ENCODE data around the gene LYG2. TPM values are rescaled to one million over a fixed set of nuclear protein-coding genes. Genes with fewer than 3 reads are reported as not detected.

LYG2 gene
- total and polyA plus RNA-seq, 2 of the 8 experiments (the other 6 are each of a cell fraction or from before 2014, with no cell fraction given) = not detected

DNA sequence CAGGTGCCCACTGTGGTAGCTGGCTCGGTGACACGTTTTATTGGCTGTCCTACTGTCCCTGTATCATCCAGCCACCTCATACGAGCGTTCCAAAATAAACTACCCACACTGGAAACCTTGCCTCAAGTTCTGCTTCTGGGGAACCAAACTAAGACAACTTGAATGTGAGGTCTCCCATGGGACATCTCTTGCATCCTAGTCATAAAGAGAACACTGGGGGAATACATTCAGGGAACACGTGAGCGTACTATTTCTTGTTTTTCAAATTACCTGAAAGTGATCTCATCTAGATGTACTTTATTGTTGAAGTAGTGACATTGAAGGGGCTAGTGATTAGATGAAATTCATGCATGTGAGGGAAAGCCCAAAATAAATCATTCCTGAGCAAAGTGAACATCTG, 15.0 kb downstream of the LYG2 start:
- CTCF ChIA-PET (ENCODE audit: partially characterized antibody) = no interaction called here
- TF ChIP-seq GTF2F1 (IDR thresholded peaks at IDR 0.05; ENCODE audit: borderline replicate concordance, low read depth, low read length) = no peak
- no peak for TF ChIP-seq SIX5 (IDR thresholded peaks at IDR 0.05; ENCODE audit: low read depth, low read length)
- TF ChIP-seq, protein P1, sequence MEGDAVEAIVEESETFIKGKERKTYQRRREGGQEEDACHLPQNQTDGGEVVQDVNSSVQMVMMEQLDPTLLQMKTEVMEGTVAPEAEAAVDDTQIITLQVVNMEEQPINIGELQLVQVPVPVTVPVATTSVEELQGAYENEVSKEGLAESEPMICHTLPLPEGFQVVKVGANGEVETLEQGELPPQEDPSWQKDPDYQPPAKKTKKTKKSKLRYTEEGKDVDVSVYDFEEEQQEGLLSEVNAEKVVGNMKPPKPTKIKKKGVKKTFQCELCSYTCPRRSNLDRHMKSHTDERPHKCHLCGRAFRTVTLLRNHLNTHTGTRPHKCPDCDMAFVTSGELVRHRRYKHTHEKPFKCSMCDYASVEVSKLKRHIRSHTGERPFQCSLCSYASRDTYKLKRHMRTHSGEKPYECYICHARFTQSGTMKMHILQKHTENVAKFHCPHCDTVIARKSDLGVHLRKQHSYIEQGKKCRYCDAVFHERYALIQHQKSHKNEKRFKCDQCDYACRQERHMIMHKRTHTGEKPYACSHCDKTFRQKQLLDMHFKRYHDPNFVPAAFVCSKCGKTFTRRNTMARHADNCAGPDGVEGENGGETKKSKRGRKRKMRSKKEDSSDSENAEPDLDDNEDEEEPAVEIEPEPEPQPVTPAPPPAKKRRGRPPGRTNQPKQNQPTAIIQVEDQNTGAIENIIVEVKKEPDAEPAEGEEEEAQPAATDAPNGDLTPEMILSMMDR (IDR thresholded peaks at IDR 0.05; ENCODE audit: control extremely low read depth in 1 of 3, insufficient read depth in 1 of 3, low read depth in 1 of 3, low read length in 3 of 3) = no peak
- TF ChIP-seq KDM1A (IDR thresholded peaks at IDR 0.05; ENCODE audit: borderline replicate concordance, low read length) = no peak
- TF ChIP-seq RAD21 (IDR thresholded peaks at IDR 0.05 in 1 of 2, conservative IDR thresholded peaks at IDR 0.05 in 1 of 2; ENCODE audit: low read depth in 2 of 2, low read length in 2 of 2) = no peak
- no peak for TF ChIP-seq CHD1 (IDR thresholded peaks at IDR 0.05; ENCODE audit: low read depth, low read length)
- no peak for TF ChIP-seq CBX5 (IDR thresholded peaks at IDR 0.05; ENCODE audit: low read depth, low read length)
- no peak for TF ChIP-seq FOSL1 (IDR thresholded peaks at IDR 0.05; ENCODE audit: insufficient read depth, low read depth, low read length)
- TF ChIP-seq CEBPB (IDR thresholded peaks at IDR 0.05; ENCODE audit: low read depth, low read length) = no peak
- TF ChIP-seq EP300 (IDR thresholded peaks at IDR 0.05; ENCODE audit: borderline replicate concordance in 1 of 2, low read depth in 2 of 2, low read length in 2 of 2) = no peak

More for the DNA sequence above, 15.0 kb downstream of the LYG2 start:
- H3K36me3 ChIP-seq (ENCODE audit: control insufficient read depth in 2 of 4, insufficient read depth in 4 of 4, low read length in 3 of 4) = no peaks in the 10 kb centered on the region
- no peak overlapping the region for H3K9ac ChIP-seq (replicated peaks in 1 of 4; ENCODE audit: extremely low read depth in 1 of 4, low read depth in 3 of 4, low read length in 3 of 4)
- H3K56ac ChIP-seq (replicated peaks; ENCODE audit: insufficient read length, low read depth, low read length) = no peak overlapping the region
- H3K23me2 ChIP-seq (ENCODE audit: low read depth, low read length) = no peaks in the 10 kb centered on the region
- H3K4me1 ChIP-seq (replicated peaks in 1 of 4; ENCODE audit: control insufficient read depth in 3 of 4, insufficient read depth in 4 of 4, low read length in 3 of 4) = no peaks in the 10 kb centered on the region
- H4K8ac ChIP-seq (ENCODE audit: extremely low read depth, insufficient read depth, low read length) = no peak overlapping the region
- H3K4me2 ChIP-seq (ENCODE audit: insufficient read depth in 1 of 2, low read depth in 2 of 2, low read length in 2 of 2) = no peak overlapping the region
- H3K79me2 ChIP-seq (ENCODE audit: control insufficient read depth in 1 of 2, insufficient read depth in 2 of 2, low read length in 2 of 2) = no peaks in the 10 kb centered on the region
- H3K4ac ChIP-seq (replicated peaks; ENCODE audit: insufficient read length, low read depth, low read length) = no peak overlapping the region
- no peak overlapping the region for H3K23ac ChIP-seq (ENCODE audit: insufficient read length)
- H3K27me3 ChIP-seq (replicated peaks in 1 of 4; ENCODE audit: control insufficient read depth in 3 of 4, extremely low read depth in 1 of 4, insufficient read depth in 3 of 4, low read length in 3 of 4) = no peaks in the 10 kb centered on the region
- FAIRE-seq (no peak), DNase-seq (ENCODE audit: low read depth in 1 of 2, low spot score in 2 of 2) (no peak)
- no peak overlapping the region for H2BK12ac ChIP-seq (ENCODE audit: low read depth, low read length)
- H4K5ac ChIP-seq (ENCODE audit: insufficient read length, low read depth, low read length) = no peak overlapping the region
- no peak overlapping the region for H2BK15ac ChIP-seq (ENCODE audit: low read length)
- no peak overlapping the region for H2BK5ac ChIP-seq (ENCODE audit: low read depth, low read length)
- H3K27ac ChIP-seq (ENCODE audit: low read depth, low read length) = no peak overlapping the region
- no peak overlapping the region for H2AFZ ChIP-seq (ENCODE audit: low read length)
- WGBS, 2 experiments (ENCODE audit: extremely low coverage in 1 of 2, insufficient coverage in 1 of 2, insufficient read length in 1 of 2, insufficient replicate concordance in 2 of 2, low coverage in 1 of 2, low lambda C conversion rate in 2 of 2, missing lambda C conversion rate in 1 of 2) = 95% methylated on average over 6 of the region's 6 CpGs; no CpG with 5 or more reads in 1 of the 2 experiments
- no peaks in the 10 kb centered on the region for H4K20me1 ChIP-seq (replicated peaks in 1 of 2; ENCODE audit: control insufficient read depth in 1 of 2, insufficient read depth in 2 of 2, low read length in 2 of 2)
- no peak overlapping the region for H2AK5ac ChIP-seq (ENCODE audit: low read depth, low read length)
- peaks cover 0 to 2% of the 10 kb centered on the region in 2 experiments; a peak in 1 of 4 replicates for H3K9me3 ChIP-seq (ENCODE audit: insufficient read depth in 2 of 2, low read depth in 1 of 2, low read length in 1 of 2)
- H2BK20ac ChIP-seq (ENCODE audit: low read length) = no peak overlapping the region
- H2BK120ac ChIP-seq (replicated peaks; ENCODE audit: low read depth, low read length) = no peak overlapping the region
- no peak overlapping the region for H3K18ac ChIP-seq (ENCODE audit: extremely low read depth, low read length)
- H3K14ac ChIP-seq (ENCODE audit: insufficient read length) = no peak overlapping the region
- no peaks in the 10 kb centered on the region for H3K79me1 ChIP-seq (ENCODE audit: low read depth, low read length)
- H4K91ac ChIP-seq (replicated peaks; ENCODE audit: insufficient read length, low read length) = no peak overlapping the region
- no peak overlapping the region for H3K4me3 ChIP-seq (ENCODE audit: extremely low read depth in 1 of 4, insufficient read depth in 2 of 4, low read depth in 3 of 4, low read length in 4 of 4)
- POLR2A ChIA-PET (ENCODE audit: partially characterized antibody) = no interaction called here

All from H1 (cell line).